NCI-H2029 (cell line): Measurements from ENCODE around the gene PCOLCE2.

ENCODE experiments used
- DNase-seq: peaks from one replicate; lab custom pipeline; 2025; lab: John Stamatoyannopoulos, UW

Gene PCOLCE2

DNA sequence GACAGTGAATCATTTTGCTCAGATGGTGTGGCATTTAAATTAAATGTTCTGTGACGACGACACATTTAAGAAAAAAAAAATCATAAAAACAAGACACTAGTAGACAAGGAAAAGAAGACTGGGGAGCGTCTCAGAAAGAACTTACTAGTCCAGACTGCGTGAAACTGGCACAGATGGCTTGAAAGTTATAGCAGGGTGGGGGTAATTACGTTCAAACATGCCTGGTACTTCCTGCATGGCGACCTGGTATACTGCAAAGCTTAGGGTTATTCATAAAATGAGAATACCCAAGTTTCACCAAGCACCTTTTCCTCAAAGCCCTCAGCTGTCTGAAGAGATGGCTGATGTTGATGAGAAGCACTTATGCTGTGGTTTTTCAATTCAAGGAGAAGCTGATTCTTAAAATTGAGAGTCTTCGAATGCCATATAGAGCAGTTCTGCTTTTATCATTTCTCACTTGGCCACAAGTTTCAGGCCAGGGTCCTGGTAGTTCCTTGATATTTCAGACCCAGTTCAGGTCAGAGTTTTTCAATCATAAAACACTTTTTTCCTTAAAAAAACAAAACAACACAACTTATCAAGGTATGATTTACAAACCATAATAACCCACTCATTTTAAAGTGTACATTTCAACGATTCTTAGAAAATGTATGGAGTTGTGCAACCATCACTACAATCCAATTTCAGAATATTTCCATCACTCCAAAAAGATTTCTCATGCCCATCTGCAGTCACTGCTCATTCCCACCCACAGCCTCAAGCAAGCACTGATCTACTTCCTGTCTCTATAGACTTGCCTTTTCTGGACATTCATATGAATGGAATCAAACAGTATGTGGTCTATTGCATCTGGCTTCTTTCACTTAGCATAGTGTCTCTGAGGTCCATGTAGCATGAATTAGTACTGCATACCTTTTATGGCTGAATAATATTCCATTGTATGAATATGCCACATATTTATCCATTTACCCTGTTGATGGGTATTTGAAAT is 24.7 kb downstream of the PCOLCE2 start:
- no peak for DNase-seq

DNA sequence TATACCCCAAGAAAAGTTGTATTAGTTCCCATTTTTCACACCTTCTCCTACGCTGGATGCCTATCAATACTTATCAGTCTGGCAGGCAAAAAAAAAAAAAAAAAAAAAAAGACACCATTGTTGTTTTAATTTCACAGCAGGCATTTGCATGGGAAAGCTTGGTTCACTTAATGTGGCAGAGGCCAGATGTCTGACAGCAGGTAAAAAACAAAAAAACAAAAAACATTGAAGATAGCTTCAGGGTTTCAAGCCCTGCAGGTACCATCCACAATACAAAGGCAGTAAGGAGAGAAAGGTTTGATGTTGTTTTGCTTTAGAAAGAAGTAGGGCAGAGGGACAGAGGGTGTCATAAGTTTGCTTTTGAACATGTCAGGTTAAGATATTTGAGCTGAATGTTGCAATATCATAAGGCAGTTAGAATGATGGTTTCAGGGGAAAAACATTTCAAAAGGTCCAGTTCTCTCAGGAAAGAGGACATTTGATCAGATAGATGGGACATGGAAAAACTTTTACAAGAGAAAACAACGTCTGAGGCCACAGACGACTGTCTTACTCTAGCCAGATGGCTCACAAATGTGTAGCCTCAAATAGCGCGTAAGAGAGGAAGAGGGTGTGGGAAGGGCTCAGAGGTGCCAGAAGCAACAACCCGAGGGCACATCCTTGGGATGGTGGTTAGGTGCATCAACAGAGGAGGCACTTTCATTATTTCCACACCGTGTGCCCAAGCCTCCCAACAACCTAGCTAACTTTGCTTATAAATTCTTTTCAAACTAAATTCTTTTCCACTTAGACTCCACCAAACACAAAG is 25.7 kb downstream of the PCOLCE2 start:
- DNase-seq = no peak

DNA sequence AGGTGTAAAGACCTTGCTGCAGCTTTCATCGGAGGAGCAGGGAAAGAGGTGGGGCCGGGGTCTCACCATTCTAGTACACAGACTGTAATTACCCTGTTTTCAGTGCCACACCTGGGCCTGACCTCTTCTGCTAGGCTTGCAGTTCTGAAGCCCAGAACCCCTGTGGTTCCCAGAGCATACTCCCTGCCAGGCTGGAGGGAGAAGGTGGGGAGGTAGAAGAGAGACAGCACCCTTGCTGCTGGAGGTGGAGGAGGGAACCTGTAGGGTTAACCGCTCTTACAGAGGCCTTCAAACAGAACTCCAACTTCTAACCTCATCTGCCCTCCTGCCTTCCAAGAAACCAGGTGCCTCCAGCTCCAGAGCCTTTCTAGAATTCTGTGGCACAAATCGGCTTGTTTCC is 27.0 kb downstream of the PCOLCE2 start:
- DNase-seq = no peak

DNA sequence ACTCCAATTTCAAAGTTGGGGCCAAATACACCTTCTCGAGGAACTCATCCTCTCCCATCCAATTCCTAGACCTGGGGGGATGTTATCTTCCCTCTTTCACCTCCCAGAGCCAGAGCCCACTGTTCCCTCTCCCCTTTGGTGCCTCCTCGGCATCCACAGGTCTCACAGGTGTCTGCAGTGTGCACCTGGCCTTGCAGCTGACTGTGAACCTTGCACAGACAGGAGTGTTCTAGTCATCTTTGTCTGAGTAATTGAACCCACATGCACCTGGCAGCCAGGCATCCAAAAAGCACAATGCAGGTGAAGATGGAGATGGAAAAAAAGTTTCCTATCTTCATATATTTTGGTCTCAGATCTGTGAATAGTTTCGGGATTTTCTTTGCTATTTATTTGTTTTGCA is 30.8 kb downstream of the PCOLCE2 start:
- no peak for DNase-seq

- DNase-seq = no peak
Observed at GRCh38 chr3:142857056-142857455, 31.8 kb downstream of the PCOLCE2 start.

DNA sequence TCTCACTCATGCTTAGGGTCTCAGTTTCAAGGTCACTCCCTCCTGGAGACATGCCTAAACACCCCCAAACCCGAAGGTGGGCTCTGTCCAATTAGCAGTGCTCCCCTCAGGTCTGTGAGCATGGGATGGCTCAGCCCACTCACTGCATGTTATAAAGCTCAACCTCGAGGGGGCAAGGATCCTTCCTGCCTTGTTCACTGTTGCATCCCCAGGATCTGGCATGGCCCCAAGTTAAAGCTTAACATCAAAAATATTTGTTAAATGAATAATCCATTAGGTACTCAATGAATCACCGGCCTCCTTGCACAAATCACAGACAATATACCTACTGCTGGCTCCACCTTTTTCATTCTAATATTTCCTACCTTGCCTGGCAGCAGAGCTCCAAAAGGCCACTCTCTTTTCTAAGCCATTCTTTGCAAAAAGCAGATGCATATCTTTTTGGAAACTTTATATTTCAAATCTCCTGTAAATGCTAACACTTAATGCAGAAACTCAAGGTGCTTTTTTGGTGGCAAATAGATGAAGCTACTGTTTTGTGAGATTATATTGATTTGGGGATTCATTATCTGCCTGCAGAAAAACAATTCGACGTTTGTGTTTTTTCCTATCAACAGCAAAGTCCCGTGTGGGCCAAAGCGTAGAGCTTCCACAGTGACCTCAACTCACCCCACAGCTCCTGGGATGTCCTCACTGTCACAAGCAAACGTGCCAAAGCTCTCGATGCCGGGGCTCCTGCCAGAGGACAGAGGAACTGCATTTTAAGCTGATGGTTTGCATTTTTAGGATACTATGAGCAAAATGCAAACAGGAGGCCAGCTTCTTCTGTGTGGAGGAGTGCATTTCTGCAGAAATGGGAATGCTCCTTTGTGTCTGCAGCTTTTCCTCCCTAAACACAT is 35.4 kb downstream of the PCOLCE2 start:
- no peak for DNase-seq

GRCh38 chr3:142852009-142852408 is 36.9 kb downstream of the PCOLCE2 start:
- DNase-seq = no peak

- no peak for DNase-seq
Observed at GRCh38 chr3:142850395-142851023, 38.4 kb downstream of the PCOLCE2 start.

DNA sequence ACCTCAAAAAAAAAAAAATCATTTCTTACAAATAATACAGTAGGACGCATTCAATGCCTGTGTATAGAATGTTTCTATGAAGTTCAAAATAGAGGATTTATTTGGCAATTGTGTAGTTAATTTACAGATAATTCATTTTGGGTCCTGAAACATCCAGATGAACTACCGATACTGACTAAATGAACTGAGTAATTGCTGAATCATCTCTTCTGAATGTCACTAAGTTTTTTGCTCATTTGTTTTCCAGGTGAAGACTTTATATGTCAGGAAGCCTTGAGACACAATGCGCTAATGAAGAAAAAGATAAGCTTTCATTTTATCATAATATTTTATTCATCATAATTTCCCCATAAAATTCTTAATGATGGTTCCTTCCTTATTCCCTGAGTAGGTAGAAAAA is 39.7 kb downstream of the PCOLCE2 start:
- no peak for DNase-seq

- no peak for DNase-seq
Observed at GRCh38 chr3:142846779-142847577, 41.9 kb downstream of the PCOLCE2 start.

GRCh38 chr3:142844339-142844977 is 44.4 kb downstream of the PCOLCE2 start:
- DNase-seq = no peak

- DNase-seq = no peak
Observed at GRCh38 chr3:142839831-142840230, 49.1 kb downstream of the PCOLCE2 start.

DNA sequence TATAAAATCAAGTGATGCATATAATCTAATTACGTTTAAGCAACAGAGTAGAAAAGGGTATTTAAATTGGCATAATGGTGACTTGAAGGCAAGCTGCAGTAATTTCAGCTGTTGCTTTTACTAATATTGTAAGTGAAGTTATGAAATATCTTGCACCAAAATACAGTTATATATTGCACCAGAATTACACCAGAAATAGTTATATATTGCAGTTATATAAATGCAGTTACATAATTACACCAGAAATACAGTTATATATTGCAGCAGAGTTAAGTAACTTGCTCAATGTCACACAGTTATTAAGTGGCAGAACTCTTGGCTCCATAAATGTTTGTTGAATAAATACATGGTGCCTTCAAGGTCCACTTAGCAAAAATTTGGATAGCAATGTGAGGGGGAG is 51.4 kb downstream of the PCOLCE2 start:
- DNase-seq = no peak

GRCh38 chr3:142828703-142829305 is 60.1 kb downstream of the PCOLCE2 start:
- peak; percentile 64 for DNase-seq

DNA sequence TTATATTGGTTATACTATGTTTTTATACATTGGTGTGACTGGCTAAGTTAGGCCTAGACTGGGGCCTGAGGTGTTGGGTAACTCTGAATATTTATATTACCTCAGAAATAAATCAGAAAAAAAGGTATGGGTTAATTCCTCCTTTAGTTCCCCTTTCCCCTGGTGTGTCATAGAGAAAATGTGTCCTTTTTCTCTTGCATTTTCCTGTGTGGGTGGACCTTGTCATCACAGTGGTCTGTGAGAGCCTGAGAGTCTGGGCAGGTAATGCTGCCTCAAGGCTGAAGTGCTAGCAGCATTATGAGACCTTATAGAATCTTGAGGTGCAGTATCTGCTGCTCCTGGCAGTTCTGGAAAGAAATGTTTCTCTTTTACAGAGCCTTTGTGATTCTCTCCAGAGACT is 69.7 kb downstream of the PCOLCE2 start:
- DNase-seq = no peak

- DNase-seq = no peak
Observed at GRCh38 chr3:142818651-142819050, 70.2 kb downstream of the PCOLCE2 start.

DNA sequence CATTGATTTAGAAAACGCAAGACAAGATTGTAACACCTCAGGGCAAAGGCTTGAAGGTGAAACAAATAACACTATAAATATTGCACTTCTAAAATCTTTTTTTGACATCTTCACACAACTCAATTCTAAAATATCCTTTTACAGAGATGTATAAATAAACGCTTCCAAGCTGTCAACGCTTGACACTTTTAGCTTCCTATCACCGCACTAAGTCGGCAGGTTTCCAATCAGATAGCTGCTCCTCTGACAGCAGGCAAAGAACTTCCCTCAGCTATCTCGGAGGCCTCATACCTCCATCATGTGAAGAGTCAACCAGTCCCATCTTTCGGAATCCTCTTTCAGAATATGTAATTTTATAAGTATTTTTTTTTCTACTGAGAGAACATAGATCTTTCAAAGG is 71.0 kb downstream of the PCOLCE2 start:
- no peak for DNase-seq

DNA sequence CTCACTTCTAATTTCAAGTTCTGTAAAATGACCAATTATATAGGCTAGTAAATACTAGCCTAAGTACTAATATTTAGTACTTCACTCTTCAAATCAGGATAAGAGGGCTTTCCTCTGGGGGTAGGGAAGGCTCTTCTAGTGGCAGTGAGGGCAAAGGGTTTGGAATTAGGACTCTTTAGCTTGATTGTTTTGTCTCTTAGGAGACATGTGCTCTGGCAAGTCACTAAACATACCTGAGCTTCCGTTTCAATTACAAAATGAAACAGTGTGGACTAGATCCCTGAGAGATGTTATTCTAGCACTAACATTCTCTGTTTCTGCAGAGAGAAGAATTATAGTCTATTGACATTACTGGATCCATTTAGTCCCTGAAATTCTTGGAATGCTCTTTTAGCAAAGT is 71.5 kb downstream of the PCOLCE2 start:
- no peak for DNase-seq

DNA sequence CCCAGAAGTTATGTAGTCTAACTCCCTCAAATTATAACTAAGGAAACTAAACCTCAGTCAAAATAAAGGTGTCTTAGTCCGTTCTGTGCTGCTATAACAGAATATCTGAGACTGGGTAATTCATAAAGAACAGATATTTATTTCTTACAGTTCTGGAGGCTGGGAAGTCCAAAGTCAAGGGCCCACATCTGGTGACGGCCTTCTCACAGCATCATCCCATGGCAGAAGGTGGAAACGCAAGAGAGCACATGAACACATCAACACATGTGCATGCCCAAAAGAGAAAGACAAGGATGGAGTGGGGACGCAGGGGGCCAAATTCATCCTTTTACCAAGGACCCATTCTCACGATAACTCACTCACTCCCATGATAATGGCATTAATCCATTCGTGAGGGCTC is 73.1 kb downstream of the PCOLCE2 start:
- DNase-seq = no peak

GRCh38 chr3:142809259-142809658 is 79.6 kb downstream of the PCOLCE2 start:
- no peak for DNase-seq
